ENCODE results near the gene MCM9. TPM values are rescaled to one million over a fixed set of nuclear protein-coding genes. Genes with fewer than 3 reads are reported as not detected.

Gene MCM9
- total RNA-seq, 1 experiment from 2014 or later, result 18.6 TPM

DNA sequence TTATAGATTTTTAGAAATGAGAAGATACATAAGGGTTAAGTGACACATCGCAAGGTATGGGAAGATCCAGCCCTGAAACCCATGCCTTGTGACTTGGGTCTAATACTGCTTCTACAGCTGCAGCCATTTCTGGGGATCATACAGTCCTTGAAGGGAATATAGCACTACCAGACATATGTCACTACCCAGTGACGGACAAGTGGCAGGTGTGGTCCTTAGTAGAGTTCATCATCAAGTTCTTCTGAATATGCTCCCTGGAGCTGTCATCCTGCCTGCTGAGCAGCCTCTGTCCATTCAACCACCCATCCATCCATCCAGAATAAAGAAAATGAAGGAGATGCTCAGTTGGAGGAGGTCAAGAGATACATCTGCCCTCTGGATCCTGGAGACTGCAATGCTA lies 159.6 kb downstream of the MCM9 start:
- no peak overlapping the region for H4K5ac ChIP-seq (ENCODE audit: insufficient read length, low read depth, low read length)
- H4K20me1 ChIP-seq (ENCODE audit: control insufficient read depth, insufficient read depth, insufficient read length), result no peaks in the 10 kb centered on the region
- H2BK12ac ChIP-seq (ENCODE audit: insufficient read length, low read depth, low read length), result no peak overlapping the region
- no peak overlapping the region for H3K14ac ChIP-seq (ENCODE audit: insufficient read depth, low read length)
- H4K8ac ChIP-seq (replicated peaks; ENCODE audit: insufficient read length, low read depth, low read length), result no peak overlapping the region
- no peak overlapping the region for H2BK120ac ChIP-seq (ENCODE audit: low read depth, low read length, poor library complexity, severe bottlenecking)
- H3K56ac ChIP-seq (ENCODE audit: insufficient read length, low read depth, low read length), result no peak overlapping the region
- H3K4me1 ChIP-seq (ENCODE audit: insufficient read depth, low read length), result no peaks in the 10 kb centered on the region
- no peak for DNase-seq
- H3K79me2 ChIP-seq (ENCODE audit: insufficient read depth, low read length), result peaks cover 2% of the 10 kb centered on the region; the same call in 1 of the 2 replicates
- H3K4me2 ChIP-seq (ENCODE audit: insufficient read depth, insufficient read length, low read length), result no peak overlapping the region
- peaks cover 4 to 12% of the 10 kb centered on the region in 2 experiments; a peak in 3 of 4 replicates for H3K4me1 Mint-ChIP-seq
- H3K23me2 ChIP-seq (ENCODE audit: insufficient read length, low read depth, low read length, poor library complexity, severe bottlenecking), result no peaks in the 10 kb centered on the region
- H3K4me3 Mint-ChIP-seq, result no peak overlapping the region
- H3K36me3 Mint-ChIP-seq (ENCODE audit: insufficient read depth in 1 of 3, low read depth in 3 of 3), result no peaks in the 10 kb centered on the region
- H3K18ac ChIP-seq (ENCODE audit: insufficient read length, low read depth, low read length), result no peak overlapping the region
- no peak overlapping the region for H3K27ac ChIP-seq (ENCODE audit: insufficient read length, low read depth, low read length)
- H3K9ac ChIP-seq (ENCODE audit: extremely low read depth, insufficient read length, low read length), result no peak overlapping the region
- no peaks in the 10 kb centered on the region; the same call in 1 of the 2 replicates for H3K27me3 Mint-ChIP-seq (ENCODE audit: low read depth)
- H2AFZ ChIP-seq (ENCODE audit: low read length), result no peak overlapping the region
- no CpG with 5 or more reads among the region's 2 CpGs for WGBS (ENCODE audit: extremely low coverage, insufficient read length, low lambda C conversion rate)
- H3K23ac ChIP-seq (ENCODE audit: insufficient read length, low read depth, low read length), result no peak overlapping the region
- H3K9me3 ChIP-seq (ENCODE audit: control insufficient read depth, low read depth, low read length), result no peaks in the 10 kb centered on the region
- H3K4ac ChIP-seq (ENCODE audit: low read depth, low read length), result no peak overlapping the region
- no peak overlapping the region for H3K27ac Mint-ChIP-seq
- H2AK5ac ChIP-seq (ENCODE audit: insufficient read length, low read length), result no peak overlapping the region
- H4K91ac ChIP-seq (ENCODE audit: insufficient read length, low read depth, low read length), result no peak overlapping the region
- H2BK15ac ChIP-seq (ENCODE audit: low read depth, low read length), result no peak overlapping the region
- H3K9me3 Mint-ChIP-seq, result no peaks in the 10 kb centered on the region
- no peak overlapping the region for H2BK5ac ChIP-seq (ENCODE audit: insufficient read length, low read length)
- H3T11ph ChIP-seq (ENCODE audit: low read length), result no peak overlapping the region
- H3K27me3 ChIP-seq (ENCODE audit: insufficient read depth, low read length), result no peaks in the 10 kb centered on the region
- no peak overlapping the region for H2BK20ac ChIP-seq (ENCODE audit: low read depth, low read length, poor library complexity, severe bottlenecking)
- TF ChIP-seq, protein P1, sequence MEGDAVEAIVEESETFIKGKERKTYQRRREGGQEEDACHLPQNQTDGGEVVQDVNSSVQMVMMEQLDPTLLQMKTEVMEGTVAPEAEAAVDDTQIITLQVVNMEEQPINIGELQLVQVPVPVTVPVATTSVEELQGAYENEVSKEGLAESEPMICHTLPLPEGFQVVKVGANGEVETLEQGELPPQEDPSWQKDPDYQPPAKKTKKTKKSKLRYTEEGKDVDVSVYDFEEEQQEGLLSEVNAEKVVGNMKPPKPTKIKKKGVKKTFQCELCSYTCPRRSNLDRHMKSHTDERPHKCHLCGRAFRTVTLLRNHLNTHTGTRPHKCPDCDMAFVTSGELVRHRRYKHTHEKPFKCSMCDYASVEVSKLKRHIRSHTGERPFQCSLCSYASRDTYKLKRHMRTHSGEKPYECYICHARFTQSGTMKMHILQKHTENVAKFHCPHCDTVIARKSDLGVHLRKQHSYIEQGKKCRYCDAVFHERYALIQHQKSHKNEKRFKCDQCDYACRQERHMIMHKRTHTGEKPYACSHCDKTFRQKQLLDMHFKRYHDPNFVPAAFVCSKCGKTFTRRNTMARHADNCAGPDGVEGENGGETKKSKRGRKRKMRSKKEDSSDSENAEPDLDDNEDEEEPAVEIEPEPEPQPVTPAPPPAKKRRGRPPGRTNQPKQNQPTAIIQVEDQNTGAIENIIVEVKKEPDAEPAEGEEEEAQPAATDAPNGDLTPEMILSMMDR (conservative IDR thresholded peaks at IDR 0.05), result no peak
- no peaks in the 10 kb centered on the region for H3K79me1 ChIP-seq (ENCODE audit: insufficient read depth, low read depth, low read length, poor library complexity, severe bottlenecking)

Measured in H9 (cell line).